B cell (primary cell): ENCODE data around the gene IRAK2.

ENCODE experiments used
- EZH2 ChIP-seq: IDR thresholded peaks from 2 replicates; pipeline ENCODE4 v1.6.1; 2012; ENCODE audit warnings: borderline replicate concordance, low read depth, mild to moderate bottlenecking, moderate library complexity, low read length; ENCODE audit not compliant: insufficient read depth, poor library complexity, severe bottlenecking
- TF ChIP-seq, protein P1 (sequence below): fragments of 200-600 bp; IDR thresholded peaks from one replicate; pipeline ENCODE4 v1.8.0; 2022; ENCODE audit warnings: antibody characterized with exemption, mild to moderate bottlenecking

DNA sequence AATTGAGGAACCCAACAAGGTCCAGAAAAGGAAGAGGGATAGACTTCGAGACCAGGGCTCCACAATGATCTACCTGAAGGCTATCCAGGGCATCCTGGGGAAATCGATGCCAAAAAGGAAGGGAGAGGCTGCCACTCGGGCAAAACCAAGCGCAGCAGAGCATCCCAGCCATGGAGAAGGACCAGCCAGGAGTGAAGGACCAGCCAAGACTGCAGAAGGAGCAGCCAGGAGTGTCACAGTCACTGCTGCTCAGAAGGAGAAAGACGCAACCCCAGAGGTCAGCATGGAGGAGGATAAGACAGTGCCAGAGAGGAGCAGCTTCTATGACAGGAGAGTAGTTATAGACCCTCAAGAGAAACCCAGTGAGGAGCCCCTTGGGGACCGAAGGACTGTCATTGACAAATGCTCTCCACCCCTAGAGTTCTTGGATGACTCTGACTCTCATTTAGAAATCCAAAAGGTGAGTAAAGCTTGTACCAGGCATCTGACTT, 95.5 kb downstream of the IRAK2 start:
- TF ChIP-seq, protein P1, sequence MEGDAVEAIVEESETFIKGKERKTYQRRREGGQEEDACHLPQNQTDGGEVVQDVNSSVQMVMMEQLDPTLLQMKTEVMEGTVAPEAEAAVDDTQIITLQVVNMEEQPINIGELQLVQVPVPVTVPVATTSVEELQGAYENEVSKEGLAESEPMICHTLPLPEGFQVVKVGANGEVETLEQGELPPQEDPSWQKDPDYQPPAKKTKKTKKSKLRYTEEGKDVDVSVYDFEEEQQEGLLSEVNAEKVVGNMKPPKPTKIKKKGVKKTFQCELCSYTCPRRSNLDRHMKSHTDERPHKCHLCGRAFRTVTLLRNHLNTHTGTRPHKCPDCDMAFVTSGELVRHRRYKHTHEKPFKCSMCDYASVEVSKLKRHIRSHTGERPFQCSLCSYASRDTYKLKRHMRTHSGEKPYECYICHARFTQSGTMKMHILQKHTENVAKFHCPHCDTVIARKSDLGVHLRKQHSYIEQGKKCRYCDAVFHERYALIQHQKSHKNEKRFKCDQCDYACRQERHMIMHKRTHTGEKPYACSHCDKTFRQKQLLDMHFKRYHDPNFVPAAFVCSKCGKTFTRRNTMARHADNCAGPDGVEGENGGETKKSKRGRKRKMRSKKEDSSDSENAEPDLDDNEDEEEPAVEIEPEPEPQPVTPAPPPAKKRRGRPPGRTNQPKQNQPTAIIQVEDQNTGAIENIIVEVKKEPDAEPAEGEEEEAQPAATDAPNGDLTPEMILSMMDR = no peak
- no peak for TF ChIP-seq EZH2
